Muscle of leg (tissue), 11 donors: Measurements from ENCODE around the gene IFITM5. TPM values are rescaled to one million over a fixed set of nuclear protein-coding genes. Genes with fewer than 3 reads are reported as not detected.
"Not testable (repeated sequence)": the region's sequence is repeated elsewhere in the genome, so short reads cannot be mapped to it uniquely, and the experiment has no call there.

Experiments
- DNase-seq: peaks from one replicate; pipeline ENCODE4 v3.0.0; 2013
- H3K27ac ChIP-seq: one replicate; pipeline ENCODE4 v1.5.1; 2013; ENCODE audit warnings: mild to moderate bottlenecking, low read length, control low read depth
- H3K27me3 ChIP-seq: one replicate; pipeline ENCODE4 v1.6.1; 2013; ENCODE audit warnings: low read length; ENCODE audit not compliant: control insufficient read depth, insufficient read depth
- H3K36me3 ChIP-seq: one replicate; pipeline ENCODE4 v1.6.1; 2013; ENCODE audit warnings: low read length; ENCODE audit not compliant: control insufficient read depth, insufficient read depth
- H3K4me1 ChIP-seq: one replicate; pipeline ENCODE4 v1.6.1; 2013; ENCODE audit warnings: low read length; ENCODE audit not compliant: control insufficient read depth, insufficient read depth
- H3K4me3 ChIP-seq: one replicate; pipeline ENCODE4 v1.5.1; 2013; ENCODE audit warnings: low read length, control low read depth
- H3K9me3 ChIP-seq: replicated peaks from 2 replicates; pipeline ENCODE4 v1.6.1; 2013; ENCODE audit warnings: low read depth, low read length; ENCODE audit not compliant: control insufficient read depth
- whole genome bisulfite sequencing: methylation state at CpG from one replicate; pipeline ENCODE4 v1.1.5; 2013; ENCODE audit warnings: missing lambda C conversion rate; ENCODE audit not compliant: insufficient coverage; 5-methylcytosine and 5-hydroxymethylcytosine counted together
- polyA plus RNA-seq, 8 donors: library from polyadenylated mRNA; unstranded; fragments of 120-200 nt; gene quantifications; one replicate each; pipeline versions ENCODE4 v1.2.1 to v1.2.3, GENCODE V29; 2013; ENCODE audit warnings: inconsistent platforms in 1 of 8, low replicate concordance in 1 of 8; ENCODE audit not compliant: insufficient read length in 8 of 8, insufficient read depth in 1 of 8
- total RNA-seq: library from RNA; stranded (reverse); fragments of 120-200 nt; gene quantifications from one replicate; pipeline ENCODE4 v1.2.4, GENCODE V29; 2013

Gene IFITM5
- total and polyA plus RNA-seq, 9 donors: not detected

DNA sequence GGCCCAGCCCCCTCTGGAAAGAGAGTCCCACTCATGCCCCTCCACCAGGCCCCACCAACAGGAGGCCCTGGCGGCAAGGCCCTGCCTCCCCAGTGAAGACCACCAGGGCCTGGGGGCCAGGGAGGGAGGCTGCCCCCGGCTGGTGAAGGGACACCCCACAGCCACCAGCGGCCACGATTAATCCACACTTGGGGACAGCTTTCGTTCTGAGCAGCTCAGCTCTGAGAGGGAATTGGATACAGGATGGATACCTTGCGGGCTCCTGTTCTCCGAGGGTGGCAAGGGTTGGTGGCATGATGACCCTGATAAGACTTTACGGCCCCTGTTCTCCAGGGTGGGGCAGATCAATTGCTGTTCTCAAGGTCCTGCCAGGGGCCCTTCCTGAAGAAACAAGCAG, 28.0 kb downstream of the IFITM5 start:
- Histone ChIP-seq H3K4me3 (no peak overlapping the region), H3K4me1 (no peaks in the 10 kb centered on the region), H3K27me3 (peaks cover 41% of the 10 kb centered on the region), H3K27ac (no peak overlapping the region), H3K9me3 (no peaks in the 10 kb centered on the region), H3K36me3 (no peaks in the 10 kb centered on the region)
- 85% methylated on average over 5 of the region's 8 CpGs for WGBS
- DNase-seq: no peak

DNA sequence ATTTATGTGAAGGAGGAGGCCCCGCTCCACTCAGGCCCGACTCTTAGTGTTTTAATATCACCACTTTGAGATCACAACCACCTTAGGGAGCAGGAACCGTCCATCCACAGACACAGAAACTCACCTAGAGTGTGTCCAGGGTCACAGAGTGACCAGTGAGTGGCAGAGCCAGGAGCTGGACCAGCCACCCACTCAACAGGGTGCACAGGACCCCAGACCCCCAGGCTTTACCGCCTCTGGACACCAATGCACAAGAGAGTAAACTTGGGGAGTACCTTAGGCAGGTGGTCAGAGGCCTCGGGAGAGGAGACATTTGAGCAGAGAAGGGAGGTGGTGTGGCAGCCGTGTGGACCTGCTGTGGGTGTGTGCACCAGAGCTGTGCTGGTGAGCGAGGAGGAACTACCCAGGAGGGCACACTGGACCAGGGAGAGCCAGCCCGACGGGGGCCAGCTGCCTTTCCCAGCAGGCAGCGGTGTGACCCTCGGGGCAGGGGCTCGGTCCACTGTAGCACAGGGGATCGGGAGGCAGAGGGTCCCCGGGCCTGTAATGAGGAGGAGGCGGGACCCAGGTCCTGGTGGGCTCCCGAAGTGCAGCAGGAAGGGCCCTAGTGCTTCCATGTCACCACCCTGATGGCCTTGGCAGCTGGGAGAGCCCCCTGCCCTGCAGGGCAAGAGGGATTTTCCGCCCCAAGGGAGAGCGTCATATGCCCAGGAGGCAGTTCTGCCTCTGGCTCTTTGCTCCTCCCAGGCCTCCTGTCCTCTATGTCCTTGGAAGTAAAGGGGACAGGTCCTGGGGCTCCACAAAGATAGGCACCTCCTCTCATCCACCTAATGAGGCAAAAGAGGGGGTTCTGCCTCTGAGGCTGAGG, 28.6 kb downstream of the IFITM5 start:
- H3K36me3 ChIP-seq: no peaks in the 10 kb centered on the region
- WGBS: 67% methylated on average over 14 of the region's 18 CpGs
- H3K27me3 ChIP-seq: peaks cover 41% of the 10 kb centered on the region
- H3K27ac ChIP-seq: no peak overlapping the region
- no peak for DNase-seq
- H3K4me3 ChIP-seq: no peak overlapping the region
- H3K9me3 ChIP-seq: no peaks in the 10 kb centered on the region
- no peaks in the 10 kb centered on the region for H3K4me1 ChIP-seq

DNA sequence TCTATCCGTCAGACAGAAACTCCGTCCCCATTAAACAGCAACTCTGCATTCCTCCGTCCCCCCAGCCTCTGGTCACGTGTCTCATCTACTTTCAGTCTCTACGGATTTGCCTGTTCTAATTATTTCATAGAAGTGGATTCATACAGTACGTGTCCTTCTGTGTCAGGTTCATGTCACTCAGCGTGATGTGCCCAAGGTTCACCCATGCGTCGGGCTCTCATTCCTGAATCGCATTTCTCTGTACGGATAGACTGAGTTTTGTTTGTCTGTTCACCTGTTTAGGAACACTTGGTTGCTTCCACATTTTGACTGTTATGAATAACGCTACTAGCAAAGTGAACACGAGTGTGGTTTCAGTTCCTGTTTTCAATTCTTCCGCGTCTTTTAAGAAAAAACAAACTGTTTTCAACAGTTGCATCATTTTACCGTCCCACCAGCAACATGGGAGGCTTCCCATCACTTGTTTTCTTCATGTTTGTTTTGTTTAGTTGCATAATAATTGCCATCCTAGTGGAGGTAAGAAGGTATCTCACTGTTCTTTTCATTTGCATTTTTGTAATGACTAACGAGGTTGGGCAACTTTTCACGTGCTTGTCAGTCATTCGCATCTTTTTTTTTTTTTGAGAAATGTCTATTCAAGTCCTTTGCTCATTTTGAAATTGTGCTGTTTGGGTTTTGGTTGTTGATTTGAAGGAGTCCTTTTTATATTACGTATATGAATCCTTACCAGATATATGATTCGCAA, 30.0 kb downstream of the IFITM5 start:
- peaks cover 38% of the 10 kb centered on the region for H3K27me3 ChIP-seq
- WGBS: 61% methylated on average over 11 of the region's 21 CpGs
- no peaks in the 10 kb centered on the region for H3K4me1 ChIP-seq
- no peaks in the 10 kb centered on the region for H3K9me3 ChIP-seq
- peak; percentile 77 for DNase-seq
- peak overlapping the region; percentile 84 for H3K27ac ChIP-seq
- no peaks in the 10 kb centered on the region for H3K36me3 ChIP-seq
- H3K4me3 ChIP-seq: no peak overlapping the region

DNA sequence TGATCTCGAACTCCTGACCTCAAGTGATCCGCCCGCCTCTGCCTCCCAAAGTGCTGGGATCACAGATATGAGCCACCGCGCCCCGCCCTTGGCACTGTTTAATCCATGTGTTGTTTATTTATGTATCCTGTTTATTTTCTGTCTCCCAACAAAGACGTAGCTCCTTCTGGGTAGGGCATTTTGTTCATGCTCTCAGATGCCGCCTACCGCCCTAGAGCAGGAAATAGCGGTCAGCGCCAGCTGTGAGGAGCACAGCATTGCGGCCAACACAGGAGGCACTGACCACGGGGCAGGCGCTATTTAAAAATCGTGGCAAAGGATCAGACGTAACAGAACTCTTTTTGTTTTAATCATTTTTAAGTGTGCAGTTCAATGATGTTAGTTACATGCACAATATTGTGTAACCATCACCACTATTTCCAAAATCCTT, 30.6 kb downstream of the IFITM5 start:
- not testable (repeated sequence) for H3K9me3 ChIP-seq, H3K4me3 ChIP-seq, H3K4me1 ChIP-seq, H3K36me3 ChIP-seq
- Histone ChIP-seq H3K27me3 (peaks cover 36% of the 10 kb centered on the region), H3K27ac (peak overlapping the region; percentile 84)
- peak; percentile 71 for DNase-seq
- WGBS: 73% methylated on average over 5 of the region's 16 CpGs

DNA sequence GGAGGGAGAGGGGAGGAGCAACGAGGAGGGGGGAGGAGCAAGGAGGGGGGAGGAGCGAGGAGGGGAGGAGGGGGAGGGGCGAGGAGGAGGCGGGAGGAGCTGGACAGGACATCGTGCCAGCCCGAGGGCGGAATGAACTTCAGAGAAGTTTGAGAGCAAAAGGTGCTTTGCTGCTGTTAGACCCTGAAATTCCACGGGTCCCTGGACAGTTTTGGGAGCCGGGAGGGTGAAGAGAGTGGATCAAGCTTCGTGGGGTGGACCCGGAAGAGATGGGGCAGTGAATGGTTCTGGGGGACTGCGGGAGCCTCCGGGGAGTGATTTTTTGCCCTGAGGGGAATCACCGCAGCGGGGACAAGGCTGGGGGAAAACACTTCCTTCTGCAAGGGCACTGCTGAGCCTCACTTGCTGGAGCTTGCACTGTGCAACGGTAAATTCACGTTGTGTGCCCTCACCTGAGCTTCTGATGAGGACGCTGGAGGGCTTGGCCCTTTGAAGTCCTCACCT, 31.8 kb downstream of the IFITM5 start:
- 64% methylated on average over 15 of the region's 18 CpGs for WGBS

DNA sequence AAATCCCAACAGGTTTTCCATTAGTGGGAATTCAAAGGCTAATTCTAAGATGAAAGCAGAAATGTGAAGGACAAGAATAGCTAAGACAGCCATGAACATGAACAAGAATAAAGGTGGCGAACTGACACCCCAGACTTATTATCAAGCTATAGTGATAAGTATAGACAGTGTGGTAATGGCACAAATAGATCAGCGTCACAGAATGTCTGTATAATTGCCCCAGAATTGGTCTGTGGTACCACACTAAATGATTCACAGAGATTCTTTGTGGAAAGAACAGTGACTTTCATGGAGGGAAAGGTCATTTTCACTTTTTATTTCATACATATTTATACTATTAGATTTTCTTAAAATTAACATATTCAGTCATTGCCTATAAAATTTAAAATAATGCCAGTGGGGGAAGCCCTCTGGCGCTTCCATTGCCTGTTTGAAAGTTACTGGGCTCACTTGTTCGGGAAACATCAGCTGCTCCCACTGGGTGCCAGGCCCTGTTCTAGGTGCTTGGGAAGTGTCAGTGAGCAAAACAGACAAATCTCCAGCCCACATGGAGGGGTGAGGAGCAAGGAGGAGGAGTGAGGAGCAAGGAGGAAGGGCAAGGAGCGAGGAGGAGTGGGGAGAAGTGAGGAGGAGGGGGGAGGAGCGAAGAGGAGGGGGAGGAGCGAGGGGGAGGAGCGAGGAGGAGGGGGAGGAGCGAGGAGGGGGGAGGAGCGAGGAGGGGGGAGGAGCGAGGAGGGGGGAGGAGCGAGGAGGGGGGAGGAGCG, 32.5 kb downstream of the IFITM5 start:
- Histone ChIP-seq H3K9me3 (no peaks in the 10 kb centered on the region), H3K4me1 (no peaks in the 10 kb centered on the region), H3K27me3 (peaks cover 23% of the 10 kb centered on the region), H3K36me3 (no peaks in the 10 kb centered on the region), H3K27ac (no peak overlapping the region), H3K4me3 (no peak overlapping the region)
- WGBS: no CpG with 5 or more reads among the region's 13 CpGs
- DNase-seq: no peak

More for the DNA sequence above, 31.8 kb downstream of the IFITM5 start:
- H3K27ac ChIP-seq: peak overlapping the region; percentile 25
- no peaks in the 10 kb centered on the region for H3K9me3 ChIP-seq
- peaks cover 29% of the 10 kb centered on the region for H3K27me3 ChIP-seq
- peak overlapping the region; percentile 8 for H3K4me3 ChIP-seq
- H3K4me1 ChIP-seq: no peaks in the 10 kb centered on the region
- no peaks in the 10 kb centered on the region for H3K36me3 ChIP-seq
- no peak for DNase-seq

DNA sequence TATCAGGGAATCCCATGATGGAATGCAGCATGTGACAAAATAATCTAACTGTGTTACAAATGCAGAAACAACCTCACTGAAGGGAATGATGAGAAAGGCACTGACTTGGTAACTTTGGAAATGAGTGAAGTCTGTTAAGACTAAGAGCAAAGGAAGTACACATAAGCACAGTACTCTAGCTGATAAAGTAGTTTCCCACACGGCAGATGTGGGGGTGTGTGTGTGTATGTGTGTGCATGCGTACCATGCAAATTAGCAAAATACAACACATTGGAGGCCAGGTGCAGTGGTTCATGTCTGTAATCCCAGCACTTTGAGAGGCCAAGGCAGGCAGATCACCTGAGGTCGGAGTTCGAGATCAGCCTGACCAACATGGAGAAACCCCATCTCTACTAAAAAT, 37.7 kb downstream of the IFITM5 start:
- WGBS: no CpG with 5 or more reads among the region's 4 CpGs
- H3K27ac ChIP-seq: no peak overlapping the region
- H3K36me3 ChIP-seq: no peaks in the 10 kb centered on the region
- H3K27me3 ChIP-seq: no peaks in the 10 kb centered on the region
- no peaks in the 10 kb centered on the region for H3K4me1 ChIP-seq
- no peak for DNase-seq
- no peak overlapping the region for H3K4me3 ChIP-seq
- H3K9me3 ChIP-seq: no peaks in the 10 kb centered on the region

DNA sequence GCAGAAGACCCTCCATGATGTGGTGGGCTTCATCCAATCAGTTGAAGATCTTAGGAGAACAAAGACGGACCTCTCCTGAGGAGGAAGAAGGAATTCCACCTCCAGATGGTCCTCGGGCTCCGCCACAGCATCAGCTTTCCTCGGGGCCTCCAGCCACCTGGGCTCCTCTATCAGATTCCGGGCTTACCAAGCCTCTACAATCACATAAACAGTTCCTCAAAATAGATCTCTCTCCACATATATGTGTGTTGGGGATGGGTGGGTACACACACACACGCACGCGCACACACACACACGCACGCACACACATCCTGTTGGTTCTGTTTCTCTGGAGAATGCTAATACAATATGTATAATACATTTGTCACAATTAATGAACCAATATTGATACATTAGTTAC, 39.9 kb downstream of the IFITM5 start:
- DNase-seq: no peak
- Histone ChIP-seq H3K27ac (no peak overlapping the region), H3K4me1 (no peaks in the 10 kb centered on the region), H3K36me3 (no peaks in the 10 kb centered on the region), H3K9me3 (no peaks in the 10 kb centered on the region), H3K27me3 (no peaks in the 10 kb centered on the region), H3K4me3 (no peak overlapping the region)
- WGBS: 43% methylated on average over 1 of the region's 10 CpGs

DNA sequence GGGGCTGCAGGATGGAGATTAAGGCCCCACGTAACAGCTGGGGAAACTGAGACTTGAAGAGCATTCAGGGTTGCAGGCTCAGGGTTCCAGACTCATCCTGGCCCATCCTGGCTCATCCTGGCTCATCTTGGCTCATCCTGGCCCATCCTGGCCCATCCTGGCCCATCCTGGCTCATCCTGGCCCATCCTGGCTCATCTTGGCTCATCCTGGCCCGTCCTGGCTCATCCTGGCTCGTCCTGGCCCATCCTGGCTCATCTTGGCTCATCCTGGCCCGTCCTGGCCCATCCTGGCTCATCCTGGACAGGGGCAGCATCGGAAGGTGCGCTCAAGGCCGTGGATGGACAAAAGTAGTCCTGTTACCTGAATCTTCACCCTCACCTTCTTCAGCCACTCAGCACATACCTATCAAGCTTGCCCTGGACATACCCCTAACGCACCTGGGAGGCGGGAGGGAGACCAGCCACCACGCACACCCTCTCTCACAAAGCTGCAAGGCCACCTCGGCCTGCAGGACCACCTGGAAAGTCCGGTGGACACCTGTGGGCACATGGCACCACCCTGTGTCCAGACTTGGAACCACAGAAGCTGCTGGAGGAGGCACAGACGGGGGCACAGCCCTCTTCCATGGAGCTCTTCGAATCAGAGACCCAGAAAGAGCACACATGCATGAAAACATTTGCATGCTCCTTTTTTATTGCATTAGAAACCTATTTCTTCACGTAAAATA, 41.4 kb downstream of the IFITM5 start:
- 79% methylated on average over 11 of the region's 15 CpGs for WGBS
- Histone ChIP-seq H3K9me3 (no peaks in the 10 kb centered on the region), H3K27ac (no peak overlapping the region), H3K36me3 (peaks cover 10% of the 10 kb centered on the region), H3K27me3 (no peaks in the 10 kb centered on the region), H3K4me3 (no peak overlapping the region), H3K4me1 (peaks cover 4% of the 10 kb centered on the region)
- no peak for DNase-seq
